Measurements from ENCODE around the gene CAMK1D.

DNA sequence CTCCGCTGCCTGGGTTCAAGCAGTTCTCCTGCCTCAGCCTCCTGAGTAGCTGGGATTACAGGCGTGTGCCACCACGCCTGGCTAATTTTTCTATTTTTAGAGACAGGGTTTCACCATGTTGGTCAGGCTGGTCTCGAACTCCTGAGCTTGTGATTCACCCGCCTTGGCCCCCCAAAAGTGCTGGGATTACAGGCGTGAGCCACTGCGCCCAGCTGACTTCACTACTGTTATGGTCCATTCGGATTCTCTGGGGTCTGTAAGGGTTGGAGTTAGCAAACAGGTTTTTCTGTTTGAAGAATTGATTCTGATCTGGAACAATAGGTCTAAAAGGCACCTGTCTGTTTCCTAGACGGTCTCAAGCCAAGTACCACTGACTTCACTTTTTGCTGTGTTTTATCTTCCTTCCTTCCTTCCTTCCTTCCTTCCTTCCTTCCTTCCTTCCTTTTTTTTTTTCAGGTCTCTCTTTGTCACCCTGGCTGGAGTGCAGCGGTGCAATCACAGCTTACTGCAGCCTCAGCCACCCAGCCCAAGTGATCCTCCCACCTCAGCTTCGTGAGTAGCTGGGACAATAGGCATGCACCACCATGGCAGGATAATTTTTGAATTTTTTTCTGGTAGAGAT lies 192.2 kb downstream of the CAMK1D start:
- TF ChIP-seq, protein P1, sequence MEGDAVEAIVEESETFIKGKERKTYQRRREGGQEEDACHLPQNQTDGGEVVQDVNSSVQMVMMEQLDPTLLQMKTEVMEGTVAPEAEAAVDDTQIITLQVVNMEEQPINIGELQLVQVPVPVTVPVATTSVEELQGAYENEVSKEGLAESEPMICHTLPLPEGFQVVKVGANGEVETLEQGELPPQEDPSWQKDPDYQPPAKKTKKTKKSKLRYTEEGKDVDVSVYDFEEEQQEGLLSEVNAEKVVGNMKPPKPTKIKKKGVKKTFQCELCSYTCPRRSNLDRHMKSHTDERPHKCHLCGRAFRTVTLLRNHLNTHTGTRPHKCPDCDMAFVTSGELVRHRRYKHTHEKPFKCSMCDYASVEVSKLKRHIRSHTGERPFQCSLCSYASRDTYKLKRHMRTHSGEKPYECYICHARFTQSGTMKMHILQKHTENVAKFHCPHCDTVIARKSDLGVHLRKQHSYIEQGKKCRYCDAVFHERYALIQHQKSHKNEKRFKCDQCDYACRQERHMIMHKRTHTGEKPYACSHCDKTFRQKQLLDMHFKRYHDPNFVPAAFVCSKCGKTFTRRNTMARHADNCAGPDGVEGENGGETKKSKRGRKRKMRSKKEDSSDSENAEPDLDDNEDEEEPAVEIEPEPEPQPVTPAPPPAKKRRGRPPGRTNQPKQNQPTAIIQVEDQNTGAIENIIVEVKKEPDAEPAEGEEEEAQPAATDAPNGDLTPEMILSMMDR (IDR thresholded peaks at IDR 0.05; ENCODE audit: low read length), result no peak
- TF ChIP-seq EZH2 (optimal IDR thresholded peaks at IDR 0.05; ENCODE audit: low read depth, low read length), result no peak
